K562 (cell line): ENCODE data around the gene HES3. TPM values are rescaled to one million over a fixed set of nuclear protein-coding genes. Genes with fewer than 3 reads are reported as not detected.
A peak's percentile ranks its signal among the peaks of the same experiment; 100 is the strongest.

Experiments used
- ATAC-seq: fragments of 200-7000 bp; cut with Tn5 transposase; 3 replicates; pipeline ENCODE4 v1.9.1; 2020; ENCODE audit warnings: moderate library complexity
- BruUV-seq: library from RNA; stranded (reverse); fragments of 400-500 nt; replicated peaks from 2 replicates; lab custom pipeline; 2021; lab: Mats Ljungman, UMichigan
- CTCF ChIA-PET: fragments of 300-600 bp; formaldehyde crosslinking; extraction: SDS; loops from one replicate; lab custom pipeline; 2021; ENCODE audit warnings: low intra/inter-chr PET ratio; lab: Yijun Ruan, JAX
- POLR2A ChIA-PET: fragments of 300-600, 350-650 bp; sonication (Branson Sonifier 250); formaldehyde crosslinking; extraction: SDS; loops from one replicate; lab custom pipeline; 2021; ENCODE audit warnings: antibody characterized with exemption, inconsistent platforms; lab: Yijun Ruan, JAX
- DNase-seq, 4 experiments: peaks; one replicate each; pipeline versions ENCODE4 v3.0.0 to v3.0.0-alpha.2; 2011 to 2018; ENCODE audit warnings: low spot score in 3 of 4, mixed read lengths in 3 of 4; ENCODE audit errors: extremely low read depth in 1 of 4
- FAIRE-seq: peaks from 2 replicates; lab custom pipeline; 2011; peaks lifted over from hg19 to GRCh38; lab: Jason Lieb, UNC
- H2AFZ ChIP-seq: 2 replicates; pipeline ENCODE4 v1.6.0; 2011; ENCODE audit warnings: low read depth, low read length, control low read depth, inconsistent platforms
- H3K27ac ChIP-seq: fragments of 200-600 bp; 3 replicates; pipeline ENCODE4 v1.8.0; 2011; ENCODE audit warnings: low read depth, mild to moderate bottlenecking, control low read depth, inconsistent platforms, low read length, moderate library complexity, mixed read lengths; ENCODE audit errors: extremely low read depth
- H3K27me3 ChIP-seq, 2 experiments: fragments of 300-600 bp in 1 of 2; 2 replicates in 1 of 2; 3 replicates in 1 of 2; pipeline versions ENCODE4 v1.6.0 to v1.8.0; 2011; ENCODE audit warnings: inconsistent platforms in 2 of 2, low read length in 2 of 2, mild to moderate bottlenecking in 1 of 2, mixed read lengths in 1 of 2, moderate library complexity in 1 of 2; ENCODE audit not compliant: control insufficient read depth in 2 of 2, insufficient read depth in 2 of 2
- H3K36me3 ChIP-seq: fragments of 300-600 bp; 3 replicates; pipeline ENCODE4 v1.8.0; 2011; ENCODE audit warnings: mild to moderate bottlenecking, low read length, inconsistent platforms; ENCODE audit not compliant: control insufficient read depth, insufficient read depth
- H3K4me1 ChIP-seq, 2 experiments: fragments of 200-600 bp in 1 of 2; replicated peaks in 1 of 2; 2 replicates in 1 of 2; 3 replicates in 1 of 2; pipeline versions ENCODE4 v1.5.1 to v1.8.0; 2011; ENCODE audit warnings: inconsistent platforms in 2 of 2, low read length in 2 of 2, mild to moderate bottlenecking in 1 of 2, mixed read lengths in 1 of 2, moderate library complexity in 1 of 2; ENCODE audit not compliant: control insufficient read depth in 2 of 2, insufficient read depth in 2 of 2
- H3K4me2 ChIP-seq: 2 replicates; pipeline ENCODE4 v1.6.1; 2011; ENCODE audit warnings: low read length, control low read depth, inconsistent platforms, mixed read lengths; ENCODE audit not compliant: insufficient read depth
- H3K4me3 ChIP-seq: fragments of 200-600 bp; sonication (generic), shearing (Covaris generic); 2 replicates; pipeline ENCODE4 v1.5.1; 2016; ENCODE audit warnings: control low read depth, inconsistent platforms
- H3K79me2 ChIP-seq: fragments of 200-600 bp; 3 replicates; pipeline ENCODE4 v1.8.0; 2011; ENCODE audit warnings: low read length, inconsistent platforms; ENCODE audit not compliant: control insufficient read depth, insufficient read depth
- H3K9ac ChIP-seq, 2 experiments: 2 replicates each; pipeline versions ENCODE4 v1.6.0 to v1.6.1; 2011; ENCODE audit warnings: low read depth in 2 of 2, low read length in 2 of 2, control low read depth in 1 of 2, inconsistent platforms in 1 of 2, mild to moderate bottlenecking in 1 of 2, mixed read lengths in 1 of 2; ENCODE audit not compliant: insufficient read depth in 1 of 2
- H3K9me1 ChIP-seq: one replicate; pipeline ENCODE4 v1.6.0; 2011; ENCODE audit warnings: inconsistent platforms, mild to moderate bottlenecking, low read length, moderate library complexity; ENCODE audit not compliant: control insufficient read depth, insufficient read depth
- H3K9me3 ChIP-seq: replicated peaks from 2 replicates; pipeline ENCODE4 v1.5.1; 2011; ENCODE audit warnings: low read depth, low read length, inconsistent platforms; ENCODE audit not compliant: control insufficient read depth, insufficient read depth
- H4K20me1 ChIP-seq: replicated peaks from 2 replicates; pipeline ENCODE4 v1.6.1; 2011; ENCODE audit warnings: low read length, inconsistent platforms, mixed read lengths; ENCODE audit not compliant: control insufficient read depth, insufficient read depth
- EGR1 ChIP-seq: fragments of 450-650 bp; conservative IDR thresholded peaks from 2 replicates; pipeline ENCODE4 v1.6.1; 2017; ENCODE audit warnings: mild to moderate bottlenecking
- FOXK2 ChIP-seq, 2 experiments: fragments of 450-650 bp; IDR thresholded peaks in 1 of 2; conservative IDR thresholded peaks in 1 of 2; 2 replicates each; pipeline ENCODE4 v1.6.1; 2016; ENCODE audit warnings: low read depth in 2 of 2, mild to moderate bottlenecking in 1 of 2
- HDAC6 ChIP-seq: IDR thresholded peaks from 2 replicates; pipeline ENCODE4 v1.6.1; 2012; ENCODE audit warnings: low read depth, mild to moderate bottlenecking, control low read depth, inconsistent platforms, low read length, moderate library complexity
- HNRNPUL1 ChIP-seq: fragments of 200-400 bp; formaldehyde crosslinking; IDR thresholded peaks from 2 replicates; pipeline ENCODE4 v1.6.1; 2017; ENCODE audit warnings: low read length
- KLF13 ChIP-seq: fragments of 450-650 bp; IDR thresholded peaks from 2 replicates; pipeline ENCODE4 v1.6.1; 2016; ENCODE audit warnings: missing genetic modification characterization, low read depth, mild to moderate bottlenecking, missing compliant biosample characterization, moderate library complexity, borderline replicate concordance
- MEIS2 ChIP-seq: fragments of 450-650 bp; IDR thresholded peaks from 2 replicates; pipeline ENCODE4 v1.6.1; 2014; ENCODE audit warnings: mild to moderate bottlenecking; ENCODE audit not compliant: partially characterized antibody
- NCOR1 ChIP-seq: fragments of 450-650 bp; IDR thresholded peaks from 2 replicates; pipeline ENCODE4 v1.6.1; 2016; ENCODE audit warnings: mild to moderate bottlenecking, moderate library complexity
- POLR2G ChIP-seq: fragments of 200-400 bp; formaldehyde crosslinking; IDR thresholded peaks from 2 replicates; pipeline ENCODE4 v1.6.1; 2017; ENCODE audit warnings: low read depth, mild to moderate bottlenecking, antibody characterized with exemption, low read length, moderate library complexity
- RB1 ChIP-seq: fragments of 450-650 bp; IDR thresholded peaks from 2 replicates; pipeline ENCODE4 v1.6.1; 2017; ENCODE audit warnings: low read depth, mild to moderate bottlenecking
- RHOXF2B ChIP-seq: fragments of 250-450 bp; sonication (Bioruptor Pico); conservative IDR thresholded peaks from 2 replicates; pipeline ENCODE4 v1.5.1; 2021
- SAFB ChIP-seq: fragments of 200-400 bp; formaldehyde crosslinking; IDR thresholded peaks from 2 replicates; pipeline ENCODE4 v1.6.1; 2017; ENCODE audit warnings: low read depth, low read length, borderline replicate concordance
- YY1 ChIP-seq, 3 experiments: IDR thresholded peaks; 2 replicates each; pipeline ENCODE4 v1.6.1; 2011; ENCODE audit warnings: low read length in 2 of 3, mild to moderate bottlenecking in 2 of 3, moderate library complexity in 2 of 3, borderline replicate concordance in 1 of 3, control low read depth in 1 of 3, low read depth in 1 of 3; ENCODE audit not compliant: insufficient read depth in 3 of 3, insufficient replicate concordance in 2 of 3, control insufficient read depth in 1 of 3, insufficient read length in 1 of 3; ENCODE audit errors: extremely low read depth in 1 of 3
- WGBS: fragments of 100-300 bp; shearing (Covaris generic); methylation state at CpG from one replicate; pipeline ENCODE4 v1.1.6; 2016; ENCODE audit warnings: low coverage, mixed read lengths; ENCODE audit not compliant: insufficient coverage; ENCODE audit errors: missing lambda C conversion rate; 5-methylcytosine and 5-hydroxymethylcytosine counted together
- in situ Hi-C: fragments of 300-500 bp; cut with MboI; formaldehyde crosslinking; loops from 4 replicates; pipeline ENCODE4 v1.15.0; 2018; ENCODE audit warnings: inconsistent platforms, mixed read lengths
- intact Hi-C: fragments of 100-400 bp; cut with micrococcal nuclease; formaldehyde crosslinking; loops from 2 replicates; pipeline ENCODE4 v1.14.2; 2022
- polyA plus RNA-seq, 8 experiments: library from polyadenylated mRNA; depleted of rRNA in 4 of 8; stranded (reverse) in 5 of 8; unstranded in 3 of 8; fragments of >200 nt; fragmentation: Nextera tagmentation in 2 of 8; fragmentation: Illumina TruSeq in 1 of 8; extraction: Ambion mirVana in 2 of 8; extraction: Trizol in 1 of 8; gene quantifications; 2 replicates each; pipeline versions ENCODE4 v1.2.1 to v1.2.3, GENCODE V29; 2011 to 2014; ENCODE audit warnings: inconsistent platforms in 1 of 8, missing spikeins in 1 of 8
- total RNA-seq, 7 experiments: library from RNA; depleted of rRNA in 6 of 7; stranded (reverse); fragments of >200 nt in 6 of 7; fragmentation: Illumina TruSeq in 2 of 7; extraction: Trizol in 2 of 7; gene quantifications; 2 replicates each; pipeline versions ENCODE4 v1.2.1 to v1.2.3, GENCODE V29; 2011 to 2021; ENCODE audit warnings: low replicate concordance in 1 of 7
- TF ChIP-seq, protein P1 (sequence below), 3 experiments: IDR thresholded peaks in 2 of 3; conservative IDR thresholded peaks in 1 of 3; 2 replicates each; pipeline ENCODE4 v1.5.1; 2011 to 2012; ENCODE audit warnings: low read length in 3 of 3, mild to moderate bottlenecking in 3 of 3, control low read depth in 2 of 3, improper control_type of control experiment in 1 of 3, inconsistent platforms in 1 of 3, low read depth in 1 of 3, mixed read lengths in 1 of 3, moderate library complexity in 1 of 3; ENCODE audit not compliant: insufficient read depth in 2 of 3
- TF ChIP-seq, protein P2 (sequence below): fragments of 200-800 bp; sonication (Bioruptor generic); IDR thresholded peaks from 2 replicates; pipeline ENCODE4 v1.6.1; 2017; ENCODE audit warnings: missing genetic modification characterization, missing compliant biosample characterization
- TF ChIP-seq, protein P3 (sequence below): sonication (generic); formaldehyde crosslinking; IDR thresholded peaks from 2 replicates; pipeline ENCODE4 v1.8.0; 2022; ENCODE audit warnings: missing genetic modification reagents, mild to moderate bottlenecking, moderate library complexity, borderline replicate concordance

The HES3 gene
- total and polyA plus RNA-seq, 9 of the 15 experiments (the other 6 are each of a cell fraction or from before 2014, with no cell fraction given) = not detected

DNA sequence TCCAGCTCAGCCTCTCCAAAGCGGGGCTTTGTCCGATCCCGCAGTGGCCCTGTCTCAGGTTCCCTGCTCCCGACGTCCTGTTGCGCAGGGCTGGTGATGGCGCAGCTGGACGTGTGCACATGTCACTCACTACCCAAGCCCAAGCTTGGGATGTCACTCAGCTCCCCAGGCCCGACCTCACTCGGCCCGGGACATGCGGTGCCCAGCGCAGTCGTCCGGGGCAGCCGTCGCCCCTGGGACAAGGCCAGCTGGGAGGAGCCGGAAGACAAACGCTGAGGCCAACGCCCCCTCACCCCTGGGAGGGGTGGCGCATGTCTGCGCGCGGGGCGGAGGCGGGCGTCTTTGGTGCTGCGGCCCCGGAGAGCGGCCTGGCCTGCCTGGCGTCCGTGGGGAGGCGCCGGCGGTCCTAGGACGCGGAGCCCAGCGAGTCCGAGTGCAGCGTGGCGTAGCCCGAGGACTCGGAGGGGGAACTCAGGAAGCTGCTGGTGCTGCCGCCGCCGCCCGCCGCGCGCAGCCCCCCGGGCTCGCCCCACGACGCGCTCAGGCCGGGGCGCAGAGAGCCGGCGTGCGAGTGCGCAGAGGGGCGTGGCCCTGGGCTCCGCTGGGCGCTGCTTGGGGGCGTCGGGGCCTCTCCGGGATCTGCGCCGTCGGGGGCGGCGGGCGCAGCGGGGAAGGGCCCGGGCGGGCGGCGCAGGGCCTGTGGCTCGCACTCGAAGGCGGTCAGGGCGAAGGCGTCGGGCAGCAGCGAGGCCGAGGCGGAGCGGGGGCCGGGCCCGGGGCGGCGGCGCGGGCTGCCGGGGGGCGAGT is 5.2 kb downstream of the HES3 start:
- DNase-seq = peak; percentile 65 to 87 (median 78)
- H3K4me2 ChIP-seq = no peak overlapping the region; the same call in 1 of the 2 replicates
- no peak for TF ChIP-seq RHOXF2B (CRISPR knock-in tag)
- peak; percentile 73 for TF ChIP-seq EGR1
- TF ChIP-seq, protein P1, sequence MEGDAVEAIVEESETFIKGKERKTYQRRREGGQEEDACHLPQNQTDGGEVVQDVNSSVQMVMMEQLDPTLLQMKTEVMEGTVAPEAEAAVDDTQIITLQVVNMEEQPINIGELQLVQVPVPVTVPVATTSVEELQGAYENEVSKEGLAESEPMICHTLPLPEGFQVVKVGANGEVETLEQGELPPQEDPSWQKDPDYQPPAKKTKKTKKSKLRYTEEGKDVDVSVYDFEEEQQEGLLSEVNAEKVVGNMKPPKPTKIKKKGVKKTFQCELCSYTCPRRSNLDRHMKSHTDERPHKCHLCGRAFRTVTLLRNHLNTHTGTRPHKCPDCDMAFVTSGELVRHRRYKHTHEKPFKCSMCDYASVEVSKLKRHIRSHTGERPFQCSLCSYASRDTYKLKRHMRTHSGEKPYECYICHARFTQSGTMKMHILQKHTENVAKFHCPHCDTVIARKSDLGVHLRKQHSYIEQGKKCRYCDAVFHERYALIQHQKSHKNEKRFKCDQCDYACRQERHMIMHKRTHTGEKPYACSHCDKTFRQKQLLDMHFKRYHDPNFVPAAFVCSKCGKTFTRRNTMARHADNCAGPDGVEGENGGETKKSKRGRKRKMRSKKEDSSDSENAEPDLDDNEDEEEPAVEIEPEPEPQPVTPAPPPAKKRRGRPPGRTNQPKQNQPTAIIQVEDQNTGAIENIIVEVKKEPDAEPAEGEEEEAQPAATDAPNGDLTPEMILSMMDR (IDR thresholded peaks at IDR 0.05 in 2 of 3, conservative IDR thresholded peaks at IDR 0.05 in 1 of 3; ENCODE audit: insufficient read depth in 2 of 3, low read depth in 1 of 3, low read length in 3 of 3) = peak in 2 of 3 experiments; percentile 14 to 19; a peak in 1 of 6 replicates
- TF ChIP-seq, protein P2, sequence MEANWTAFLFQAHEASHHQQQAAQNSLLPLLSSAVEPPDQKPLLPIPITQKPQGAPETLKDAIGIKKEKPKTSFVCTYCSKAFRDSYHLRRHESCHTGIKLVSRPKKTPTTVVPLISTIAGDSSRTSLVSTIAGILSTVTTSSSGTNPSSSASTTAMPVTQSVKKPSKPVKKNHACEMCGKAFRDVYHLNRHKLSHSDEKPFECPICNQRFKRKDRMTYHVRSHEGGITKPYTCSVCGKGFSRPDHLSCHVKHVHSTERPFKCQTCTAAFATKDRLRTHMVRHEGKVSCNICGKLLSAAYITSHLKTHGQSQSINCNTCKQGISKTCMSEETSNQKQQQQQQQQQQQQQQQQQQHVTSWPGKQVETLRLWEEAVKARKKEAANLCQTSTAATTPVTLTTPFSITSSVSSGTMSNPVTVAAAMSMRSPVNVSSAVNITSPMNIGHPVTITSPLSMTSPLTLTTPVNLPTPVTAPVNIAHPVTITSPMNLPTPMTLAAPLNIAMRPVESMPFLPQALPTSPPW = peak; percentile 48
- peak; percentile 48; the same call in 1 of the 2 replicates for TF ChIP-seq HDAC6
- TF ChIP-seq, protein P3, sequence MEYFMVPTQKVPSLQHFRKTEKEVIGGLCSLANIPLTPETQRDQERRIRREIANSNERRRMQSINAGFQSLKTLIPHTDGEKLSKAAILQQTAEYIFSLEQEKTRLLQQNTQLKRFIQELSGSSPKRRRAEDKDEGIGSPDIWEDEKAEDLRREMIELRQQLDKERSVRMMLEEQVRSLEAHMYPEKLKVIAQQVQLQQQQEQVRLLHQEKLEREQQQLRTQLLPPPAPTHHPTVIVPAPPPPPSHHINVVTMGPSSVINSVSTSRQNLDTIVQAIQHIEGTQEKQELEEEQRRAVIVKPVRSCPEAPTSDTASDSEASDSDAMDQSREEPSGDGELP = peak; percentile 38; the same call in 1 of the 2 replicates
- 0 out of 2 replicates have a peak, but pooled peaks have one; percentile 25 for TF ChIP-seq SAFB
- peak; percentile 46; the same call in 1 of the 2 replicates for TF ChIP-seq KLF13 (tag)
- TF ChIP-seq YY1 (IDR thresholded peaks at IDR 0.05; ENCODE audit: borderline replicate concordance in 1 of 3, control insufficient read depth in 1 of 3, extremely low read depth in 1 of 3, insufficient read depth in 3 of 3, insufficient read length in 1 of 3, insufficient replicate concordance in 2 of 3, low read depth in 1 of 3, low read length in 2 of 3) = no peak
- no peak for TF ChIP-seq POLR2G
- TF ChIP-seq HNRNPUL1 = no peak
- TF ChIP-seq NCOR1 = no peak
- no peak for TF ChIP-seq FOXK2 (conservative IDR thresholded peaks at IDR 0.05 in 1 of 2, IDR thresholded peaks at IDR 0.05 in 1 of 2; ENCODE audit: low read depth in 2 of 2)
- TF ChIP-seq RB1 = peak; percentile 23; the same call in 1 of the 2 replicates
- peak; percentile 19 for TF ChIP-seq MEIS2

More for the DNA sequence above, 5.2 kb downstream of the HES3 start:
- ChIA-PET CTCF (interaction anchor here (1.0 to 6.6 kb wide), 4 partner anchors 31 to 156 kb away, joined by 4 to 131 read pairs (median 7); no protein-coding TSS in a partner anchor), POLR2A (interaction anchor here (1.3 kb wide), 1 partner anchor 88 kb away, joined by 3 read pairs; no protein-coding TSS in a partner anchor)
- FAIRE-seq (no peak), ATAC-seq (0 out of 3 replicates have a peak, but pooled peaks have one; percentile 2)
- Histone ChIP-seq H3K4me3 (no peak overlapping the region), H3K79me2 (no peaks in the 10 kb centered on the region), H3K9ac (0 out of 4 replicates have a peak overlapping the region, but pooled peaks of 1 of the 2 experiments have one; percentile 28), H3K27ac (no peak overlapping the region), H2AFZ (no peak overlapping the region), H3K36me3 (no peaks in the 10 kb centered on the region), H3K4me1 (peaks cover 5 to 63% of the 10 kb centered on the region in 2 experiments; a peak in 3 of 5 replicates), H4K20me1 (peaks cover 60% of the 10 kb centered on the region), H3K27me3 (peaks cover 17 to 61% of the 10 kb centered on the region in 2 experiments; a peak in 4 of 5 replicates), H3K9me1 (peaks cover 7% of the 10 kb centered on the region), H3K9me3 (no peaks in the 10 kb centered on the region)
- intact Hi-C loops = no loop called here
- in situ Hi-C loops = loop anchor here (5.0 kb wide), 1 partner anchor 98 kb away; no protein-coding TSS in a partner anchor
- 16% methylated on average over 70 of the region's 96 CpGs for WGBS
- BruUV-seq = no TSS peak
